ENCODE measurements around the gene TNFAIP8.

DNA sequence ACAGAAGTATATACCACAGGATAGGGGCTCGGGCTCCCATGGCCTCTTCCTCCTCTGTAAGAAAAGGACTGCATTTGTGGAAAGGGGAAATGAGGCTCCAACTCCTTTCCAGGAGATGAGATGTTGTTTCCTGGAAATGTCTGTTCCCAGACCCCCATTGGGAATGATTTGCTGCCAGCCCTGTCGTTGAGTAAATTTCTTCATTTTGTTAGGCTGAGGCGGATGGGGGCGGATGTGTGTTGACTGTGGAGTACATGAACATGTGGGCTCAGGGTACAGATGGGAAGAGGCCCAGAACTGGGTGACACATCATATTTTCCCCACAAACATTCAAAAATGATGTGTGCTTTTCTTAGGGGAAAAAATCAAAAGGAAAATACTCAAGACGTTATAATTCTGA is 28.8 kb upstream of the TNFAIP8 start:
- TF ChIP-seq, protein P1, sequence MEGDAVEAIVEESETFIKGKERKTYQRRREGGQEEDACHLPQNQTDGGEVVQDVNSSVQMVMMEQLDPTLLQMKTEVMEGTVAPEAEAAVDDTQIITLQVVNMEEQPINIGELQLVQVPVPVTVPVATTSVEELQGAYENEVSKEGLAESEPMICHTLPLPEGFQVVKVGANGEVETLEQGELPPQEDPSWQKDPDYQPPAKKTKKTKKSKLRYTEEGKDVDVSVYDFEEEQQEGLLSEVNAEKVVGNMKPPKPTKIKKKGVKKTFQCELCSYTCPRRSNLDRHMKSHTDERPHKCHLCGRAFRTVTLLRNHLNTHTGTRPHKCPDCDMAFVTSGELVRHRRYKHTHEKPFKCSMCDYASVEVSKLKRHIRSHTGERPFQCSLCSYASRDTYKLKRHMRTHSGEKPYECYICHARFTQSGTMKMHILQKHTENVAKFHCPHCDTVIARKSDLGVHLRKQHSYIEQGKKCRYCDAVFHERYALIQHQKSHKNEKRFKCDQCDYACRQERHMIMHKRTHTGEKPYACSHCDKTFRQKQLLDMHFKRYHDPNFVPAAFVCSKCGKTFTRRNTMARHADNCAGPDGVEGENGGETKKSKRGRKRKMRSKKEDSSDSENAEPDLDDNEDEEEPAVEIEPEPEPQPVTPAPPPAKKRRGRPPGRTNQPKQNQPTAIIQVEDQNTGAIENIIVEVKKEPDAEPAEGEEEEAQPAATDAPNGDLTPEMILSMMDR (IDR thresholded peaks at IDR 0.05), result no peak
- no peak for TF ChIP-seq POLR2A (IDR thresholded peaks at IDR 0.05)

All from heart left ventricle (tissue), 13 donors.